ENCODE measurements around the gene SH2B3. TPM values are rescaled to one million over a fixed set of nuclear protein-coding genes. Genes with fewer than 3 reads are reported as not detected.

SH2B3 gene
- polyA plus RNA-seq, 5 donors: 17.4 to 20.7 (median 20.4) TPM

DNA sequence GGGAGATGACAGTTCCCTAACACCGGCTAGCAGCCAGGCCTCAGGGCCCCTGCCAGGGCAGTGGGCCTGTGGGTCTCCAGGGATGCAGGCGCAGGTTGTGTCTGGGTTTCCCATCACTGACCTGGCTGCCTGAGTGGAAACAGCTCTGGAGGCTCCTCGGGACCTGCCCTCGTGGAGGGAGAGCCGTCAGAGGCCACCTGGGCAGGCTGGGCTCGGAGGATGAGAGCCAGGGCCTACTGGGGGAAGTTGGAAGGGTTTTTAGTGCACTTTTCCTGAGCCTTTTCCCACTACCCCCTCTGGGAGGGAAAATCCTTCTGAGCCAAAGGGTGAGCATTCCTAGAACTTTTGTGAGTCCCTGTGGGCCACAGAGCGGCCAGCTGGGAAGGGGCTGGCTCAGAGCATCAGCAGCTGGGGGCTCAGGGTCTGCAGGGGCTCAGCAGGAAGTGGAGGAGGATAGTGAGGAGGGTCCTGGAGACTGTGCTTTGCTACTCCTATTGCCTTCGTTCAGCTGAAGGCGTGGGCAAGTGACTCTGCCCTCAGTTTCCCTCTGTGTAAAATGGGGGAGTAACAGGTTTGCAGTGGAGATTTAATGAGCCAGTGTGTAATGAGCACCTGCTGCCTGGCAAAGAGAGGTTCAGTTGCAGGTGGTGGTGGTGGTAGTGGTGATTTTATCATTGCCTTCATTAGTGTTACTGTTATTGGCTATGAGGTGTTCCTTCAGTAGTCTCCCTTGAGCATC, 1.8 kb downstream of the SH2B3 start:
- no peak for DNase-seq

DNA sequence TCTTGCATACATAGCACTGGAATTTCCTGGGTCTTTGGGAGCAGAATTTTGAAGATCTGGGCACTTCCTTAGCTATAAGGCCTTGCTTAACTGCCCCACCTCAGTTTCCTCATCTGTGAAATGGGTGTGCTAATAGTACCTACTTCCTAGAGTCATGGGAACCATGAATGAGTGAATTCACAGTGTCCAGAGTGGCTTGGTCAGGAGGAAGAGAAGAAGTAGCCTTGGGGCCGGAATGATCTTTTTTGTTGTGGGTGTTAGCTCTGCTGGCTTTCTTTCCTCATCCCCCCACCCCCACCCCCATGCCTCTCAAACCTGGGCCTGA, 2.4 kb downstream of the SH2B3 start:
- DNase-seq: no peak

DNA sequence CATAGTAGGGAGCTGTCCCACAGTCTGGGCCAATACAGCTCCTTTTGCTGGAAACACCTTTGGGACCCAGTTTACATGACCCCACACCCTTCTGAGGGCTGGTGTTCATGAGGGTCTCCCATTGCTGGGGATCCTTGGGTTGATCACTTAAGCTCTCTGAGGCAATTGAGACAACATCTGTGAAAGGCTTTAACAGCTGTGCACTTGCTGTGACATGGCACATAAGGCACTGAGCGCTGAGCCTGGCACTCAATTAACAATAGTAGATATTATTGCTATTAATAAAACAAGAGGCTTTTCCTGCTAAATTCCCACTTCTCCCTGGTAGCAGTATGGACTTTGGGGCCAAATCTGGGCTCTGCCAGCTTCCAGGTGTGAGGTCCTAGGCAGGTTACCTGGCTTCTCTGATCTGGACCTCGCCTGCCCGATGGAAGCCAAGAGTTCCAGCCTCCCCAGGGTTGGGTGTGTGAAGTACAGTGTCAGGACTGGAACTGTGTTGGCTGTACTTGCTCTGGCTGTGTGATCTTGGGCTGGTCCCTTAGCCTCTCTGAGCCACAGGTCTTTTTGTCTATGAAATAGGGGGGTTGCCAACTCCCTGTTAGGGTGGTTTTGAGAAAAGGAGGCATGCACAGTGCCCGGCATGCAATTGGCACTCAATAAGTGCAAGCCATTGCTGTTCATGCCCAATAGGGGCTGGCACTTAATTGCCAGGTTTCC, 3.1 kb downstream of the SH2B3 start:
- DNase-seq: no peak

DNA sequence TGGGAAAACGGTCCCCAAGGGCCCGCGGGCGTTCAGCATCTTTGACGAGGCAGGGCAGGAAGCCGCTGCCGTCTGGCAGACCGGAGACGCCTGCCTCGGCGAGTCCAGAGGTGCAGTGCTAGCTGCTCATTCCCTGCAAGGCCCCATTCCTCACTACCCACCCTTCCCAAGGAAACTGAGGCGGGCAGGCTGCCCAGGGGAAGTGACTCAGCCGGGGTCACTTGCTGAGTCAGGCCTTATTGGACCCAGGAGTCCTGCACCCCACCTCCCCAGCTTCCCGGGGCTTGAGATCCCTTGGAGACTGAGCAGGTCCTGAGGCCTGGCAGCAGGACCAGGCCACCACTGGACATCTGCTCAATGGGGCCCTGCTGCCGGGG, 3.7 kb downstream of the SH2B3 start:
- DNase-seq: no peak

DNA sequence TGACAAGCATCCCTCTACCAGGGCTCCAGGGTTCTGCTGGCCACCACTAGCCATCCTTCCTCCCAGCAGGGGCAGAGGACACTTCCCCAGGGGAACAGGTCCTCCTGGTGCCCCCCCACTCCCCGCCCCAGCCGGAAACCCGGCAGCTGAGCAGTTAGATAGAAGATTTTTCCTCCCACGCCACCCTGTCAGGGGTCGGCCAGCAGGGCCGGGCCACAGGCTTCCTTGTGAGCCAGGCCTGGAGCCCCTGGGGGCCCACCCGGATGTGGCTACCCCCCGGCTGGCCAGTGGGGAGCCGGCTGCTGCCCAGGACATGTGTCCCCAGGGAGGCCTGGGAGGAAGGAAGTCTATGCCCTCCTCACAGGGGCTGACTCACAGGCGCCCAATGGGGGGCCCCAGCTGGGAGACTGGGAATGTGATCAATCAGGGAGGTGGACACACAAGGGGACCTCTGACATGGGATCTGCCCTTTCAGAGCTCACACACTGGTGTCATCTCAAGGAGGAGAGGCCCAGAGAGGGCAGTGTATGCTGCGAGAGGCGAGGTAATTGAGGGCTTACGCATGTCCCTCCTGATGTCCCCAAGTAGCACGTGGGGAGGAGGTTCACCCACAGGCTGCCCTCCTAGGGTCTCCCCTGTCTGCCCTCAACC, 4.2 kb downstream of the SH2B3 start:
- DNase-seq: no peak

DNA sequence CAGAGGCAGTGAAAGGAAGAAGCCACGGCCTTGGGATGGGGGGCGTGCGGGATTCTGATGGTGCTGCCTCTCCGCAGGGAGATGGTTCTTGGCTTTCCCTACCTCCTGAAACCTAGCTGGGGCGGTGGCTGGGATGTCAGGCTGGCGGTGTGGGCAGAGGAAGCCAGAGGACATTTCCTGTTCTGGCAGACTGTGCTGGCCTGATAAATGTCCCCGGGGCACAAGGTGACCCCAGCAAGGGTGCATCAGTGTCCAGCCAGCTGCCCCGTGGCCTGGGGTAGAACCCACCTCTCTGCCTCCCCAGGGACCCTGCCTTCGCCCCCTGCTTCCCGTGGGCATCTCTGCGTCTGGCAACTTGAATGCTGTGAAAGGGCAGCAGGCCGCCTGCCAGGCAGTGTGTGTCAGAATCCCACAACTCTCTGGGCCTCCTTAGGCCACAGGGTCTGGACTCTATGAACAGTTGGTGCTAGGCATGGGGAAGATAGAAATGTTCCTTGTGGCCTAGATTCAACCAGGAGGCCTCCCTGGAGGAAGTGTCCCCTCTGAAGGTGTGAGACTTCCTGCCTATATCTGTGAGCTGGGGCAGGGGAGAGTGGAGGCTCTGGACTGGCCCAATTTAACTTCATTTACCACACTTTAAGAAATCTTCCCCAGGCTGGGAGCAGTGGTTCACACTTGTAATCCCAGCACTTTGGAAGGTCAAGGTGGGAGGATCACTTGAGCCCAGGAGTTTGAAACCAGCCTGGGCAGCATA, 4.9 kb downstream of the SH2B3 start:
- no peak for DNase-seq

DNA sequence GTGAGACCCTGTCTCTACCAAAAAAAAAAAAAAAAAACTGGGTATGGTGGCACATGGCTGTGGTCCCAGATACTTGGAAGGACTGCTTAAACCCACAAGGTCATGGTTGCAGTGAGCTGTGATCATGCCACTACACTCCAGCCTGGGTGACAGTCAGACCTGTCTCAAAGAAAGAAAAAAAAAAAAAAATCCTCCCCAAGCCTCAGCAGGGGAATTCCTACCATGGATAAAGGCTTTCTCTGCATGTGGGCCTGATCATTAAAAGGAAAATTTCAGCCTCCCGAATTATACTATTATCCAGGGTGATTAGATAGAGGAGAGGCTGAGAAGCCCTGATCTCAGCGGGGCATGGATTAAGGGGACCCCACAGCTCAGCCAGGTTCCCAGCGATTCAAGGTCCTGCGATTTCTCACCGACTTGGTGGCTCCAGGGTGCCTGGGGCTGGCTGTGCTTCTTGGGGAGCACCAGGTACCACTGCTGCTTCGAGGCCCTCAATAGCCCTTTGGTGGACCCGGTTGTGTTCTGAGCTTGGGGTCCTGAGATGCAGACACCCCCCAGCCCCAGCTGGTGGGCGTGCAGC, 5.6 kb downstream of the SH2B3 start:
- no peak for DNase-seq

DNA sequence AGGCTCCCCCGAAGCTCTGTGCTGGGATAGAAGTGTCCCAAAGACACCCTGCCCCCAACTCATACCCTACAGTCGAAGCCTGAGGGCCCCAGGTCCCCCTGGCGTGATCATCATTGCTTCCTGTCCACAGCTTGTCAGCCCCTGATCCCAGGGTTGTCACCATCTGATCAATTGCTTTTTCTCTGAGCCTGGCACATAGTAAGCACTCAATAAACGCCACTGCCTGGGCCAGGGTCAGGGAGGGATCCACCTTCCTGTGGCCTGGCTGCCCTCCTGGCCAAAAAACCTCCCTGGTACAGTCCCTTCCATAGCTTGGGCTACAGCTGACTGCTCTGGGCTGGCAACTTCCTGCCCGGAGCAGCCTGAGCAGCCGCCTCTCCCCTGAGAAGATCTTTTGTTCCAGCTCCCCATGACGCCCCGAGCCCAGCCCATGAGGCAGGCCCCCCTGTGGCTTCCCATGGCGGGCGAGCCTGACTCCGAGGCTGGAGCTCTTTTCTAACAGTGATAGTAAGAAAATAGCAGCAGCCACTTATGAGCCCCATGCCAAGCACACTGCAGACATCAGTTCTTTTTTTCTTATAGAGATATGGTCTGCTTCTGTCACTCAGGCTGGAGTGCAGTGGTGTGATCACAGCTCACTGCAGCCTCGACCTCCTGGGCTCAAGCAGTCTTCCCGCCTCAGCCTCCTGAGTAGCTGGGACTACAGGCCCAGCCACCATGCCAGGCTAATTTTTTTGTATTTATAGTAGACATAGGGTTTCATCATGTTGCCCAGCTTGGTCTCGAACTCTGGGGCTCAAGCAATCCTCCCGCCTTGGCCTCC, 6.5 kb downstream of the SH2B3 start:
- no peak for DNase-seq

DNA sequence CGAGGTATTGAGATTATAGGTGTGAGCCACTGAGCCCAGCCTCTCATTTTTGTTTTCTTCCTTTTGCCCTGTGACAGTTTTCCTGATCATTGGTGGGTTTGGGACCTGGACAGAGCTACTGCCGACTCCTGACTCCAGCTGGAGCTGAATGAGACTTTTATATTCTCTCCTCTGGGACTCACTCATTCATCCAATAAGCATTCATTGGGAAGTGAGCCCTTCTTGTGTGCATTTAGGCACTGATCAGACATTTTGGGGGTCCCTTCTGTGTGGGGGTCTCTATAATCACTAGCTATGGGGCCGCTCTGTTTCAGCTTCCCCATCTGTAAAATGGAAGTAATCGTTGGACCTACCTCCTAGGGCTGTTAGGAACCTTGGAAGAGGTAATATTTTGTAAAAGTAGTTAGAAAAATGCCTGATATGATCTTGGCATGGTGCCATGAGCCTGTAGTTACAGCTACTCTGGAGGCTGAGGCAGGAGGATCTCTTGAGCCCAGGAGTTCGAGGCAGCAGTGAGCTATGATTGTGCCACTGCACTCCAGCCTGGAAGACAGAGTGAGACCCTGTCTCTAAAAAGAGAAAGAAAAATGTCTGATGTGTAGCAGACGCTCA, 7.2 kb downstream of the SH2B3 start:
- DNase-seq: no peak

DNA sequence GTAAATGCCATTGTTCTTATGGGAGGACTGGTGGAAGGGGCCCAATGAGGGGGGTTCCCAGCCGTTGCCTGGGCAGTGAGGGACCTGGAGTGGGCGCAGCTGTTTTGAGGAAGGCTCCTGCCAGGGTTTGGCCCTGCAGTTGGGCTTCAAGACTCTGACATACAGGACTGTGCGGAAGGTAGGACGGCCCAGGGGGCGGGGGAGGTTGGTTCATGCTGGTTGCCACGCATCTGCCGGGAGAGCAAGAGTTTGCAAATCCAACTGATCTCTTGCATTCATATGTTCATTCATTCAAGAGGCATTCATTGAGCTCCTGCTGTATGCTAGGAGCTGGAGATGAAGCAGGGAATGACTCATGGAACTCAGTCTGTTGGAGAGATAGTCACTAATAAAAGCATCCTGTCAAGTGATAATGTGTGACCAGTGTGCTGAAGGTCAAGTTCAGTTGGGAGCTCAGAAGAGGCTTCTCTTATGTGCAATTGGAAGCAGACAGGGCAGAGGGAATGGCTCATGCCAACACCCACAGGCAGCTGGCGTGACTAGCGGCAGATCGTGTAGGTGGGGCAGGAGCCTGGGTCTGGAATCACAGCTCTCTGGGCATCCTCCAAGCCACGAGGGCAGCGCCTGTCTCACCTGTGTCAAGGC, 7.8 kb downstream of the SH2B3 start:
- no peak for DNase-seq

DNA sequence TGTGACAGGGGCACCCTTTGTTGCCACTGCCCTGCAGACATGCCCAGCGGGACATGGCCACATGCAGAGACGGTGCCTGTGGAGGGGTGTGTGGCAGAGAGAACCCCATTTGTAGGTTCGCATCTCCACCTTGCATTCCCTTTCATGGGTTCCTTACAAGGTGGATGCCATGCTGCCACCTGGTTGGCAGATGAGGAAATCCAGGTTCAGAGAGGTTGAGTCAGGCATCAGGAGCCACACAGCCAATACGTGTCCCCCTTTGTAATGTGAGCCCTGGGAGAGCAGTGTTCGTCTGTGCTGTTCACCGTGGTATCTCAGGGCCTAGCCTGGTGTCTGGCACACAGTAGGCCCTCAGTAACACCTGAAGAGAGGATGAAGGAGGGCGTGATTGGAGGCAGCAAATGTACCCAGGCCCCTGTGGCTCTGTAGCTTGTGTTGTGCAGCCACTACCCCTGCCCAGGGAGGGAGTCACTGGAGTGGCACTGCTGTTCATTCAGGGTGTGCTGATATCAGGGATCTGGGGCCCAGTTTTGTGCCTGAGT, 9.1 kb downstream of the SH2B3 start:
- no peak for DNase-seq

DNA sequence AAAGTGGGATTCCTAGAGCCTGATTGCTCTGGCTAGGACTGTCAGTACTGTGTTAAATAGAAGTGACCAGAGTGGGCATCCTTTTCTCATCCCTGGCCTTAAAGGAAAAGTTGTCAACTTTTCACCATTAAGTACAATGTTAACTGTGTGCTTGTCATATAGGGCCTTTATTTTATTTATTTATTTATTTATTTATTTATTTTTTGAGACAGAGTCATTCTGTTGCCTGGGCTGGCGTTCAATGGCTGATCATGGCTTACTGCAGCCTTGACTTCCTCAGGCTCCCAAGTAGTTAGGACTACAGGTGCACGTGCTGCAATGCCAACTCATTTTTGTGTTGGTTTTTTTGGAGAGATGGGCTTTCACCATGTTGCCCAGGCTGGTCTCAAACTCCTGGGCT, 11.6 kb downstream of the SH2B3 start:
- no peak for DNase-seq

DNA sequence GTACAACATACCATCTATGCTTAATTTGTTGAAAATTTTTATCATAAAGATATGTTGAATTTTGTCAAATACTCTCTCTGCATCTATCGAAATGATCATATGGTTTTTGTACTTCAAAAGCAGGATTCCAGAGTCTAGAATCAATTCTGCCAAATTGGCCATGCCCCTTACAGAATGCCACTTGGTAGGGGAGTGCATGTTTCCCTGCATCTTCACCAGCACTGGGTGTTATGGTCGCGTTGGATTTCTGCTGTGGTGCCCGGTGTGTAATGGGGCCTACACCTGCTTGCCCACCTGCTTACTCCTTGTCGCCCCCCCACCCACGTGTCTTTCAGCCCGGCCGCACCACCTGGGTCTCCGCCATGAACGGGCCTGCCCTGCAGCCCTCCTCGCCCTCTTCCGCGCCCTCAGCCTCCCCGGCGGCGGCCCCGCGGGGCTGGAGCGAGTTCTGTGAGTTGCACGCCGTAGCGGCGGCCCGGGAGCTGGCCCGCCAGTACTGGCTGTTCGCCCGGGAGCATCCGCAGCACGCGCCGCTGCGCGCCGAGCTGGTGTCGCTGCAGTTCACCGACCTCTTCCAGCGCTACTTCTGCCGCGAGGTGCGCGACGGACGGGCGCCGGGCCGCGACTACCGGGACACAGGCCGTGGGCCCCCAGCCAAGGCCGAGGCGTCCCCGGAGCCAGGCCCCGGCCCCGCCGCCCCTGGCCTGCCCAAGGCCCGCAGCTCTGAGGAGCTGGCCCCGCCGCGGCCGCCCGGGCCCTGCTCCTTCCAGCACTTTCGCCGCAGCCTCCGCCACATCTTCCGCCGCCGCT, 12.3 kb downstream of the SH2B3 start:
- DNase-seq: no peak

DNA sequence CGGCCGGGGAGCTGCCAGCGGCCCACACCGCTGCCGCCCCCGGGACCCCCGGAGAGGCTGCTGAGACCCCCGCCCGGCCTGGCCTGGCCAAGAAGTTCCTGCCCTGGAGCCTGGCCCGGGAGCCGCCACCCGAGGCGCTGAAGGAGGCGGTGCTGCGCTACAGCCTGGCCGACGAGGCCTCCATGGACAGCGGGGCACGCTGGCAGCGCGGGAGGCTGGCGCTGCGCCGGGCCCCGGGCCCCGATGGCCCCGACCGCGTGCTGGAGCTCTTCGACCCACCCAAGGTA, 12.8 kb downstream of the SH2B3 start:
- DNase-seq: no peak

DNA sequence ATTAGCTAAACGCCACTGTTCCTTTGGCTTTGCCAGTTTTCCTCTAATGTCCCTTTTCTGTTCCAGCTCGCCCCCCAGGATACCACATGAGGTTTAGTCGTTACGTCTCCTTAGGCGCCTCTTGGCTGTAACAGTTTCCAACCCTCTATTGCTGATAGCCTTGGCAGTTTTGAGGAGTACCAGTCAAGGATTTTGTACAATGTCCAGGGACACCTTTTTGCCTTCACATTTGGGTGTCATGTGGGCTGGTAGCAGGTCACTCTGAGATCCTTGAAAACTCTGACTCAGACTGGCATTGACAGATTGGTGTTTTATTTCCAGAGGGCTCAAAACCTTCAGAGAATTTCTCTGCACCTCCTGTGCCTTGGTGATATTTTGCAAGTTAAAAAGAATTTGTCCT, 14.1 kb downstream of the SH2B3 start:
- no peak for DNase-seq

DNA sequence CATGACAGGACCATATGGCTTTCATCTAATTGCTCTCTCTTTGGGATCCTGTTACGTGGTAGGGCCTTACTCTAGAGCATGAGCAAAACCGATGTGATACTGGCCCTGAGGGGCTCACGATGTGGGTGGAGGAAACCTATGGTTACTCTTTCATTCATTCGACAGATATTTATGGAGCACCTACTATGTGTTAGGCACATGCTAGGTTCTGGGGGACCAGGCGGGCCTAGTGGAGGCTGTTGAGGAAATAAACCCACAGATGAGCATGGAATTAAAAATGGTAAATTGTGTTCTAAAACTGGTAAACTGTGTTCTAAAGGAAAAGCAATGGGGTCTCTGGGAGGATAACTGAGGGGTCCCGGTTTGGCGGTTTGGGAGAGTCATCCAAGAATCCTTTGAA, 14.8 kb downstream of the SH2B3 start:
- no peak for DNase-seq

DNA sequence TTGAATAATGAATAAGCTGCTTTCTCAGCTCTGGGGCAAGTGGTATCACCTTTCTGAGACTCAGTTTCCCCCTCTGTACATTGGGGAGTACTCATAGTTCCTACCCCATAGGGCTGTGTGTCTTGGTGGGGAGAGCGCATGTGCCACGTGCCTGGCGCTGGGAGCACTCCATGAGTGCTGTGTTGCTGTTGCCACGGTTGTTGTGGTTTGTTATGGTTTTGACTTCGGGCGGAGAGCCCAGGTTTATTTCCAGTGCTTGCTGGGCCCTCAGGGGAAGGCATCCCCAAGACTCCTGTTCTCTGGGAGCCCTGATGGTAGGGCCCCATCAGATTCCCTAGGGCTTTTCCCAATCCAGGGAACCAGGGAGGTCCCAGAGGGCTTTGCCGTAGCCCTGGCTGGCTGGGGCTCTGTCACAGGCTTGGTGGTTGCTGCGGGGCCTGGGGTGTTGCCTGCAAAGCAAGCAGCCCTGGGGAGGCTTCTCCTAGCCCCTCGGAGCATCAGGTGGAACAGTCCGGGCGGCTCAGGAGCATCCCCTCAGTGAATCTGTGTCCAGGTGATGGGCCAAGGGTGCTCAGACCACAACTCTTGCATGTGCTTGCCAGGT, 18.6 kb downstream of the SH2B3 start:
- no peak for DNase-seq

DNA sequence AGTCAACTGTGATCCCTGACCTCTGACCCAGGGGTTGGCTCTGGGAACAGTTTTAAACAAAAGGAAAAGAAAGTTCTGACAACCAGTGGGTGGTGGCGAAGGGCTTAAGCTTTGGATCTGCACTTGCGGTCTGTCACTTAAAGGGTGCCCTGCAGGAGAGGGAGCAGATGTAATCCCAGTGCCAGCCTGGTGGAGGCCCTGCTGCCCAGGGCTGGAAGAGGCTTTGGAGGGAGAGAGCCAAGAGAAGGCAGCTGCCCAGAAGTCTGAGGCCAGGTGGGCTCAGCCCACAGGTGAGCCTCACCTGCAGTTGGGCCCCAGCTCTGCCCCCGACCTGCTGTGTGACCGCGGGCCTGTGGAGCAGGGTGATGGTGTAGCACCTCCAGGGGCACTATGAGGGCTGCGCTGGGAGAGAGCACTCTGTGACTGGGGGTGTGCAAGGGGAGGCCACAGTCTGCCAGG, 19.1 kb downstream of the SH2B3 start:
- DNase-seq: no peak

DNA sequence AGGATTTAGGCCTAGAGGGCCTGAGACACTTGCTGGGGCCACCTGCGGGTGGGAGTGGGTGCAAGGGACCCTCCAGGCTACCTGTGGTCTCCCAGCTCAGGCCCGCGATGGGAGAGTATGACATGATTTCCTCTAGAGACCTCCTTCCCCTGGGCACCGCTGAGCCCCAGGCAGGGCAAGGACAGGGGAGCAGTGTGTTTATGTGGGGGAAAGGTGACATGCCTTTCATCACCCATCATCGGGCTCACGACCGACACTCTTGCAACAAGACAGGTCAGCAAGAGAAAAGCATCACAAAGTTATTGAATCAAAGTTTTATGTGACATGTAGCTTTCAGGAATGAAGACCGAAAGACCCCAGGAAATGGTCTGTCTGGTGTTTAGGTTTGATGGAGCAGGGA, 19.9 kb downstream of the SH2B3 start:
- no peak for DNase-seq

Data from right lung (tissue), 5 donors.